Esophagus muscularis mucosa (tissue), 3 donors: Measurements from ENCODE around the gene C16orf78.

Source experiments
- CTCF ChIP-seq, 3 experiments: fragments of 200-600 bp in 2 of 3; fragments of 450-650 bp in 1 of 3; sonication (generic) in 2 of 3; IDR thresholded peaks; one replicate each; pipeline ENCODE4 v1.5.1; 2017 to 2019; ENCODE audit warnings: antibody characterized with exemption in 3 of 3, mild to moderate bottlenecking in 2 of 3, moderate library complexity in 1 of 3
- POLR2A ChIP-seq: fragments of 450-650 bp; IDR thresholded peaks from one replicate; pipeline ENCODE4 v1.6.1; 2017; ENCODE audit warnings: antibody characterized with exemption, moderate library complexity, mild to moderate bottlenecking, low read depth

GRCh38 chr16:49378816-49379215, 5.2 kb downstream of the C16orf78 start:
- TF ChIP-seq CTCF (IDR thresholded peaks at IDR 0.05), result no peak
- no peak for TF ChIP-seq POLR2A
